Chondrocyte (in vitro differentiated cells): ENCODE measurements around the gene TJP3. TPM values are rescaled to one million over a fixed set of nuclear protein-coding genes. Genes with fewer than 3 reads are reported as not detected.

Experiments
- DNase-seq: peaks from one replicate; pipeline ENCODE4 v3.0.0; 2021; ENCODE audit warnings: mixed read lengths, low spot score
- H3K27ac Mint-ChIP-seq: one replicate; pipeline ENCODE4 v1.8.0; 2021; ENCODE audit warnings: mild to moderate bottlenecking, moderate library complexity, mixed read lengths; ENCODE audit not compliant: unreplicated experiment
- H3K27me3 Mint-ChIP-seq: 2 replicates; pipeline ENCODE4 v1.8.0; 2021; ENCODE audit warnings: low read depth, mixed read lengths
- H3K36me3 Mint-ChIP-seq: 2 replicates; pipeline ENCODE4 v1.8.0; 2021; ENCODE audit warnings: low read depth, mixed read lengths
- H3K4me1 Mint-ChIP-seq: 2 replicates; pipeline ENCODE4 v1.8.0; 2021; ENCODE audit warnings: low read depth, mild to moderate bottlenecking, mixed read lengths
- H3K4me3 Mint-ChIP-seq: one replicate; pipeline ENCODE4 v1.8.0; 2021; ENCODE audit warnings: mild to moderate bottlenecking, moderate library complexity, mixed read lengths; ENCODE audit not compliant: unreplicated experiment
- H3K9me3 Mint-ChIP-seq: 2 replicates; pipeline ENCODE4 v1.8.0; 2021; ENCODE audit warnings: low read depth, mixed read lengths
- CTCF ChIP-seq: fragments of 200-600 bp; sonication (generic); IDR thresholded peaks from 2 replicates; pipeline ENCODE4 v1.5.0; 2021; ENCODE audit warnings: antibody characterized with exemption, mild to moderate bottlenecking, moderate library complexity
- total RNA-seq: library from RNA; stranded (reverse); gene quantifications from 3 replicates; pipeline ENCODE4 v1.2.1, GENCODE V29; 2021

TJP3 gene
- total RNA-seq, 1 donor from 2014 or later, result not detected

GRCh38 chr19:3684054-3684816 lies 23.9 kb upstream of the TJP3 start:
- Mint-ChIP-seq H3K4me3 (peak overlapping the region; percentile 27), H3K27me3 (no peaks in the 10 kb centered on the region), H3K4me1 (peaks cover 46% of the 10 kb centered on the region), H3K9me3 (no peaks in the 10 kb centered on the region), H3K36me3 (peaks cover 6% of the 10 kb centered on the region), H3K27ac (peak overlapping the region; percentile 98)
- no peak for TF ChIP-seq CTCF
- DNase-seq, result peak; percentile 85

DNA sequence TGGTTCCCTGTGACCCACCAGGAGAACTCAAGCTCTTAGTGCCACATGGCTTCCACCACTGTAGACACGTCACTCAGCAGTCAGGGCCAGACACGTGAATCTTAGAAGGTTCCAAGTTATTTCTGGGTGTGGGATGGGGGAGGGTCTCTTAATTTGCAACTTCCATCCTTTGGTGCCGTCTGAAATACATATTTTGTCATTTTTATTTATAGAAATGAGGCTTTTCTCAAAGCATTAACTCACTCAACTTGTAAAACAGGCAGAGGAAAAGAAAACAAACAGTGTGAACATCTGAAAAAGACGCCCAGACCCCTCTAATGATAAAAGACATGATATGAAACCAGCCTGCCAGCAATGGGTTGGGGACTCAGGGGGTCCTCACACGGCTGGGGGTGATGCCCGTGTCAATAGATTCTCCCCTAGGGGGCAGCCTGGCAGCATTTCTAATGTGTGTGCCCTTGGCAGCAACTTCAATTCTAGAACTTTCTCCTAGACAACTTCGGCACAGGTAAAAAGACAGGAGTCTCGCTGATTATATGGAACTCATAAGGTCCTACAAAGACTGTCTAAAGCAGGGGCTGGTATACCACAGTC lies 23.3 kb upstream of the TJP3 start:
- H3K4me1 Mint-ChIP-seq, result peaks cover 49% of the 10 kb centered on the region
- no peaks in the 10 kb centered on the region for H3K27me3 Mint-ChIP-seq
- peaks cover 3% of the 10 kb centered on the region for H3K36me3 Mint-ChIP-seq
- H3K4me3 Mint-ChIP-seq, result no peak overlapping the region
- peak overlapping the region; percentile 98 for H3K27ac Mint-ChIP-seq
- DNase-seq, result no peak
- no peaks in the 10 kb centered on the region for H3K9me3 Mint-ChIP-seq
- TF ChIP-seq CTCF, result peak; percentile 53

DNA sequence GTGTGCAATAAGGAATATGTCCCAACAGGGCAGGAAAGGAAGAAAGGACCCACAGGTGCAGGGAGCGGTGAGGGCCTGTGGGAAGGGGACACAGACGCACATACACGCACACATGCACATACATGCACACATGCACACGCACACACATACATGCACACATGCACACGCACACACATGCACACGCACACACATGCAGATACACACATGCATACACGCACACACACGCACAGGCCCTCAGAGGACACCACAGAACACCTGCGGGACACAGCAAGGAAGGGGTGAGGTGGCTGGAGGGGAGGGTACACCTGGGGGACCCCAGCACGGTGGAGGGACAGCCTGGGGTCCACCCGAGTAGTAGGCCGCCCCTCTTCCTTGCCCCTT lies 20.8 kb upstream of the TJP3 start:
- H3K4me1 Mint-ChIP-seq, result peaks cover 47% of the 10 kb centered on the region
- H3K4me3 Mint-ChIP-seq, result no peak overlapping the region
- no peak overlapping the region for H3K27ac Mint-ChIP-seq

DNA sequence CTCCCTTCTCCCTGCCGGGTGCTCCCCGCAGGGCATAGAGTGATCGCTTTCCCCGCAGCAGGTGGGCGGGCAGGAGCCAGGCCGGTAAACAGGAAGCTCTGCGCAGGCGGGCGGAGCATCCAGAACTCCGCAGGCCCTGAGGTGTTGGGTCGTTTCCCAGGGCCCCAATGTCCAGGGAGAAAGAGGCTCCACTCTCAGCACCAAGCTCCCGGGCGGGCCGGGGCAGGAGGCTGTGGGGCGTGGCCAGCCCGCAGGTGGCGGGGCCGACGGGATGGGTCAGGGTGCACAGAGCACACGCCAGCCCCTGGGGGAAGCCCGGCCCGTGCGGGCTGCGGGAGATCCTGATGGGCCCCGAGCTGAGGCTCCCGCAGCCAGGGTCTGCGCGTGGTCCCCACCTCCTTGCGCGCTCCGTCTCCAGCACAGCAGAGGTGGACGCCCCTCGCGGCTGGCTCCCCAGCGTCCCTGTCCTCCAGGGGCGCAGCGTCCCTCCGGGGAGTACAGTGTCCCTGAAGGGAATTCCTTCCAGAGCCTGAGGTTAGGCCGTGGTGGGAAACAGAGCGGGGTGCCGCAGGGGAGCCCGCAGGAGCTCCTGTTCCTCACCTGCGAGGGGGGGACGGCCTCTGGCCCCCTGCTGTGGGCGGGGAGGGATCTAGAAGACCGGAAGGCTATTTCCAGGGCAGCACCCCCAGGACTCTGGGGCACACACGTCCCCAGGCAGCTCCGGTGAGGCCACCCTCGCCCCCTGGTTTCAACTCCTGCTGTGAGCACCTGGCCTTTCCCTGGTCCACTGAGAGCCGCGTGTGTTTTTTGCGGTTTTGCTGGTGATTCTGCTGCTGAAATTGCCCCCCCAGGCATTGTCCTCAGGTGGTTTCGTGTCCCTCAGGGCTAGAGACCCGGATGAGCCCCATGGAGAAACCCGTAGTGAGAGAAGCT lies 20.1 kb upstream of the TJP3 start:
- H3K4me3 Mint-ChIP-seq, result no peak overlapping the region
- no peaks in the 10 kb centered on the region for H3K9me3 Mint-ChIP-seq
- H3K27ac Mint-ChIP-seq, result no peak overlapping the region
- TF ChIP-seq CTCF, result no peak
- peak; percentile 89 for DNase-seq
- H3K4me1 Mint-ChIP-seq, result peaks cover 49% of the 10 kb centered on the region
- peaks cover 3% of the 10 kb centered on the region for H3K36me3 Mint-ChIP-seq
- H3K27me3 Mint-ChIP-seq, result no peaks in the 10 kb centered on the region

More for the DNA sequence above, 20.8 kb upstream of the TJP3 start:
- no peaks in the 10 kb centered on the region for H3K9me3 Mint-ChIP-seq
- no peaks in the 10 kb centered on the region for H3K27me3 Mint-ChIP-seq
- H3K36me3 Mint-ChIP-seq, result peaks cover 3% of the 10 kb centered on the region
- DNase-seq, result peak; percentile 72
- no peak for TF ChIP-seq CTCF
